GM18502 (cell line): ENCODE results near the gene CFAP20DC.
"Not testable (repeated sequence)": the region's sequence is repeated elsewhere in the genome, so short reads cannot be mapped to it uniquely, and the experiment has no call there.

Experiments
- ATAC-seq: cut with Tn5 transposase; IDR thresholded peaks from one replicate; pipeline ENCODE4 v1.9.1; 2021; ENCODE audit warnings: mild to moderate bottlenecking; ENCODE audit not compliant: unreplicated experiment, poor library complexity

The CFAP20DC gene

GRCh38 chr3:59049671-59050331 lies at the start of gene CFAP20DC:
Gene CFAP20DC, minus strand, starts transcription at chr3:59050025. Its CDS starts 394 bp downstream, at chr3:59049631.
- peak; percentile 99 for ATAC-seq

DNA sequence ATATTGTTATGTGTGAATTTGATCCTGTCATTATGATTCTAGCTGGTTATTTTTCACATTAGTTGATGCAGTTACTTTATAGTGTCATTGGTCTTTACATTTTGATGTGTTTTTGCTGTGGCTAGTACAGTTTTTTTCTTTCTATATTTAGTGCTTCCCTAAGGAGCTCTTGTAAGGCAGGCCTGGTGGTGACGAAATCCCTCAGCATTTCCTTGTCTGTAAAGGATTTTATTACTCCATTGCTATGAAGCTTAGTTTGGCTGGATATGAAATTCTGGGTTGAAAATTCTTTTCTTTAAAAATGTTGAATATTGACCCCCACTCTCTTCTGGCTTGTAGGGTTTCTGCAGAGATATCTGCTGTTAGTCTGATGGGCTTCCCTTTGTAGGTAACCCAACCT lies 48.7 kb upstream of the CFAP20DC start:
- not testable (repeated sequence) for ATAC-seq

DNA sequence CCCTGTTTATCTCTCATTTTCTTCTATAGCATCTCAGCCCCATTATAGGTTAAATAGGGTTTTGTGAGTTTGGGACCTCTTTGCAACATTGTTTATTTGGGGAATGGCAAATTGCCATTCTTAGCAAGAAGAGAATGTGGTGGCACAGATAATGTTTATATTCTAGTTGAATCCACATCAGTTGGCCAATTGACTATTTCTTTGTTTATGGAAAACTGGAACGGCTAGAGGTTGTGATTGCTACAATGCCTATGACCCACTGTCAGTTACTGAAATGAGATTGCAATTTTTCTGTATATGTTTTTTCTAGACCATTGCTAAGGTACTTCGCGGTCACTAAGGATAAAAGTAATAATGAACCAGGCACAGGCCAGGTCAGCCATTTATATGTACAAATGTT lies 44.6 kb upstream of the CFAP20DC start:
- no peak for ATAC-seq

DNA sequence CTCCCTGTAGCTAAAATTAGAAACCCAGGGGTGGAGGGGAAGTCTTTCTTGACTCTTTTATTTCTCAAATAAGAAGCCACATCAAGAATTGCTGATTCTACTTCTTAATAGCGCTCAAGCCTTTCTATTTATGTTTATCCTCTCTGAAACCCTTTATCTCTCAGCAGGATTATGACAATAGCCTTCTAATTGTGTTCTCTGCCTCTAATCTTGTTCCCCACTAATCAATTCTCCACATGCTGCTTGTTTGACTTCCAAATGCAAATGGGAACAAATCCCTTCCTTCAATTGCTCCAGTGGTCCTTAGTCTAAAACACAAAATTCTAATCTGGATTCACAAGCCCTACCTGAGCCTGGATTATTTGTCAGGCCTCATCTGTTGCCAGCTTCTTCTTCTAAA lies 43.7 kb upstream of the CFAP20DC start:
- no peak for ATAC-seq

- no peak for ATAC-seq
Observed at GRCh38 chr3:59088761-59089160, 38.9 kb upstream of the CFAP20DC start.

DNA sequence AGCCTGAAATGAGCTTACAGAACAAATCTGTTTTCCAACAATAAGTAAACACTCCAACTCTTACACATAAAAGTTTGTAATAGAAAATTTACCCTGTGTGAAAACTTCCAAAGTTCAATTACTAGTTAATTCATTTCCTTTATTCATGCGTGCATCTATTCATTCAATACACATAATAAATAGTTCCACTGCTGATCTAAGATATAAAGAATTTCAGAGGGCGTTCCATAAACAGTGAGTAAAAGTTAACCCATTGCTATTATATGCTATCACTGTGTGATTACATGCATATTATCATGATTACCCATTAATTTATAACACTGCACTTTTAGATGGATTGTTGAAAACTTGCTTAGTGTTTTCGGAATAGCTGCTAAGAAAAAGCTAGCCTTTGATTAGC lies 36.2 kb upstream of the CFAP20DC start:
- ATAC-seq: no peak

DNA sequence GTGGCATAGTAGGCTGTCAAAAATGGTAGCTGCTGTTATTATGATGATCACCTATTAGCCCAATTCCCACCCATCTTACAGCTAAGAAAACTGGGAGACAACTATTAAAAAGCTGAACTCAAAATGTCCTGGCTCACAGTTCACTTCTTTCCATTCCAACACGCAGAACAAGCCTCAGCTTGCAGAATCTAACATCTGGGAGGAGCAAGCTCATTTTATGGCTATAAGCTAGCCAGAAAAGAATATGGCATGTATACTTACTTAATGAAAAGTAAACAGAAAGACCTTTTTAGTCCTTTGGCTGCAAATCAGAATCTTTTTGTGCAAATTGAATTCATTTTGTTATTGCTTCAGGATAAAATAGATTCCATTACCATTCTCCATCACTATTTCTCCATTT lies 34.8 kb upstream of the CFAP20DC start:
- ATAC-seq: no peak

DNA sequence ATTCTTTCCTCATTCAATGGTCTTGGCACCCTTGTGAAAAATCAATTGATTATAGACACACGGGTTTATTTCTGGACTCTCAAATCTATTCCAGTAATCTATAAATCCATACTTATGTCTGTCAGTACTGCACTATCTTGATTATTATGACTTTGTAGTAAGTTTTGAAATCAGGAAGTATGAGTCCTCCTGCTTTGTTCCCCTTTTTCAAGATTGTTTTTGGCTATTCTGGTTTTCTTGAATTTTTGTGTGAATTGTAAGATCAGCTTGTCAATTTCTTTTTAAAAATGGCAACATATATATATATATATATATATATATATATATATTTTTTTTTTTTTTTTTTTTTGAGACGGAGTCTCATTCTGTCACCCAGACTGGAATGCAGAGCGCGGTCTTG lies 32.3 kb upstream of the CFAP20DC start:
- ATAC-seq: no peak

DNA sequence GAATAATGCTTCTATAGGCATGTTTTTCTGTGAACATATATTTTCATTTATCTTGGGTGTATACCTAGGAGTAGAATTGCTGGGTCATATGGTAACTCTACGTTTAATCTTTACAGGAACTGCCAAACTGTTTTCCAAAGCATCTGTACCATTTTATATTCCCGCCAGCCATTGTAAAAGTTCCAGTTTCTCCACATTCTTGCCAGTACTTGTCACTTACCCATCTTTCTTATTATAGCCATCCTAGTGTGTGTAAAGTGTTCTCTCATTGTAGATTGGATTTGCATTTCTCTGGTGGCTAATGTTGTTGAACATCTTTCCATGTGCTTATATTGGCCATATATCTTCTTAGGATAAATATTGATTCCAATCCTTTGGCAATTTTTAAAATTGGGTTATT lies 31.2 kb upstream of the CFAP20DC start:
- no peak for ATAC-seq

GRCh38 chr3:59079962-59080361 lies 30.1 kb upstream of the CFAP20DC start:
- ATAC-seq: no peak

GRCh38 chr3:59074764-59075163 lies 24.9 kb upstream of the CFAP20DC start:
- no peak for ATAC-seq

DNA sequence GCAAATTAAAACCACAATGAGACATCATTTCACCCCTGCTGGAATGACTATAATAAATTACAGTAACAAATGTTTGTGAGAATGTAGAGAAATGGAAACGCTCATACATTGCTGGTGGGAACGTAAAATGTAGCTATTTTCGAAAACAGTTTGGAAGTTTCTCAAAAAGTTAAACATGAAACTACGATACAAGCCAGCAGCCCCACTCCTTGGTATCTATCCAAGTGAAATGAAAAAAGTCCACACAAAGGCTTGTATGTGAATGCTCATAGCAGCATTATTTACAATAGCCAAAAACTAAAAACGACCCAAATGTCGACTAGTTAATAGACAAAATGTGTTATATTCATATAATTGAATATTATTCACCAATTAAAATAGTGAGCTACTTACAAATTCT lies 22.9 kb upstream of the CFAP20DC start:
- no peak for ATAC-seq

- ATAC-seq: no peak
Observed at GRCh38 chr3:59069838-59070237, 20.0 kb upstream of the CFAP20DC start.

DNA sequence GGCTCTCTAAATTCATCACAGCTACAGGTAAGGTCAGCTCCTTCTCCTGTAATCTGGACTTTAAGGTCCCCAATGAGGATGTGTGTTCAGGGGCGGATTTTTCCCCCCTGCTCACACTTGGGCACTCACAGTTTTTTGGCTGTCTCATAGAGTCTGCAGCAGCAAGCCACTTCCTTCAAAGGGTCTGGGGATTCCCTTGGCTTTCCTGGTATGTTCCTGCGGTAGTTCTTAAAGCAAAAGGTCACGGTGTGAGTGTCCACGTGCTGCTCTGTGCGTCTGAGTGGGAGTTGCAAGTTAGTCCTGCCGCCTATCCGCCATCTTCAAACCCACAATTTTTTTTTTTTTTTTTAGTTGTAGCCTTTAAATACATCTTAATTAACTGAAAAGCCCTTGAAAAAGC lies 15.4 kb upstream of the CFAP20DC start:
- no peak for ATAC-seq

DNA sequence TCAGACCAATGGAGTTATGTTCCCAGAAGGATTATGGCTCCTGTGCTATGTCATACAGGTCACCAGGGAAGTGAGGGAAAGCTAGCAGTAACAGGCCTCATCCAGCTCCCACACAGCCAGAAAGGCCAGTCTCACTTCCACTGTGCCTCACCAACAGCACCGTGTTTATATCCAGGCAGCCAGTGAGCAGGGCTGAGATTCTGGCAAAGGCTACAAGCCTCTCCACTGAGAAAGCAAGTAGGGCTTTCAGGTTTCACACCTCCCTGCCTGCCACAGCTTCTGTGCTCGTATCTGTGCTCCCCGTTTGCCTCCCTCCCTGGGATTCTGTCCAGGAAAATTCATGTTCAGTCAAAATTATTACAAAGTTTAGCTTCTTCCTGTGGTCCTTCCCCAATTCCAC lies 14.9 kb upstream of the CFAP20DC start:
- no peak for ATAC-seq

GRCh38 chr3:59064276-59064675 lies 14.5 kb upstream of the CFAP20DC start:
- ATAC-seq: no peak

GRCh38 chr3:59056706-59057105 lies 6.9 kb upstream of the CFAP20DC start:
- ATAC-seq: no peak

DNA sequence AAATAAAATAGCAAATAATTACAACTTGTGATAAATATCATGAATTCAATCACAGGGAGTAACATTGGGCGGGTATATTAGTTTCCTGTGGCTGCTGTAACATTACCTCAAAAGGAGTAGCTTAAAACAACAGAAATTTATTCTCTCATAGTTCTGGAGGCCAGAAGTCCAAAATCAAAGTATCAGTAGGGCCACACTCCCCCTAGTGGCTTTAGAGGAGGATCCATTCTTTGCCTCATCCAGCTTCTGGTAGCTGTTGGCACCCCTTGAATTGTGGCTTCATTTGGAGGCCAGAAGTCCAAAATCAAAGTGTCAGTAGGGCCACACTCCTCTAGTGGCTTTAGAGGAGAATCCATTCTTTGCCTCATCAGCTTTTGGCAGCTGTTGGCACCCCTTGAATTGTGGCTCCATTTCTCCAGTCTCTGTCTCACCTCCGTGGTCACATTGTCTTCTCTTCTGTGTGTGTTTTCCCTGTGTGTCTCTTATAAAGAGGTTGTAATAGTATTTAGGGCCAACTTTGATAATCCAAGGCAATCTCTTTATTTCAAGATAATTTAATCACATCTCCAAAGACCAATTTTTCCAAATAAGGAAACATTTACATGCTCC lies 3.1 kb upstream of the CFAP20DC start:
- no peak for ATAC-seq

DNA sequence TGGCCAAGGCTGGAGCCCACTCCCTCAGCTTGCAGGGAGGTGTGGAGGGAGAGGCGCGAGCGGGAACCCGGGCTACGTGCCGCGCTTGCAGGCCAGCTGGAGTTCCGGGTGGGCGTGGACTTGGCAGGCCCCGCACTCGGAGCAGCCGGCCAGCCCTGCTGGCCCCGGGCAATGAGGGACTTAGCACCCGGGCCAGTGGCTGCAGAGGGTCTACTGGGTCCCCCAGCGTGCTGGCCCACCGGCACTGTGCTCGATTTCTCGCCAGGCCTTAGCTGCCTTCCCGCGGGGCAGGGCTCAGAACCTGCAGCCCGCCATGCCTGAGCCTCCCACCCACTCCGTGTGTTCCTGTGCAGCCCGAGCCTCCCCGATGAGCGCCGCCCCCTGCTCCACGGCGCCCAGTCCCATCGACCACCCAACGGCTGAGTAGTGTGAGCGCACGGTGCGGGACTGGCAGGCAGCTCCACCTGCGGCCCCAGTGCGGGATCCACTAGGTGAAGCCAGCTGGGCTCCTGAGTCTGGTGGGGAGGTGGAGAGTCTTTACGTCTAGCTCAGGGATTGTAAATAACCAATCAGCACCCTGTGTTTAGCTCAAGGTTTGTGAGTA lies 1.1 kb upstream of the CFAP20DC start:
- ATAC-seq: not testable (repeated sequence)

- ATAC-seq: no peak
Observed at GRCh38 chr3:59046839-59047238, 3.0 kb downstream of the CFAP20DC start.

DNA sequence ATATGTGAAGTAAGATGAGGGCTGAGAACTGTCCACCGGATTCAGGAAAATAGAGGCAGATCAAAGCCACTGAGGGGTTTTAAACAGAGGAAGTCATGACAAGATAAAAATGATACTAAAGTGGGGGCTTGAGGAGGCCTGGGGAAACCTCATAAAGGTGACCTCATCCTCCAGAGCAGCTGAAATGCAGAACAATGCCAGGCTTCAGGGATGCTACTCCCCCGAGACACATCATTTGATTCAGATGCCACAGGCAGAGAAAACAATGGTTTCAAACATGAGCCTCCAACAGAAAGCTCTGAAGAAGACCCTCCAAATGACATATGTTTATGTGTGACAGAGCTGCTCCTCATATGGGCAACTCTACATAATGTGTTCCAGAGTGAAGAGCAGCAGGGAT lies 6.4 kb downstream of the CFAP20DC start:
- no peak for ATAC-seq

- ATAC-seq: no peak
Observed at GRCh38 chr3:59040902-59041301, 8.9 kb downstream of the CFAP20DC start.
